Measurements from ENCODE around the gene KMT2C.
"Not testable (repeated sequence)": the region's sequence is repeated elsewhere in the genome, so short reads cannot be mapped to it uniquely, and the experiment has no call there.

Gene KMT2C

DNA sequence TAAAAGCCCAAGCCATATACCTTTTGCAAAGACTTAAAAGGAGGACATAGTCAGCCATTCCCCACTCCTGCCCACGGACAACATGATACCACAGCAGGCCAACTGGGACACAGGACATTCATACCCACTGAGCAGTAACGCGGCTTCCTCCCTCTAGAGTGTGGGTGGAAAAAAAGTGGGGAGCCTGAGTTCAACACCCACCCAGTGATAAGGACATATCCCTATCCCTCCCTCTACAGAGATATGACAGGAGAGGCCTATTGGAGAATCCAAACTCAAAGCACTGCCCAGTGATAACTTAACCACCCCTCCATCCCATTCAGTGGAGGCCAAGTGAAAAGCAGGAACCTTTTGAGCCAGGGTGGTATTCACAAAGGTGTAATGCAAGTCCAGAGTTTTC is 148.8 kb downstream of the KMT2C start:
- DNase-seq, result not testable (repeated sequence)

DNA sequence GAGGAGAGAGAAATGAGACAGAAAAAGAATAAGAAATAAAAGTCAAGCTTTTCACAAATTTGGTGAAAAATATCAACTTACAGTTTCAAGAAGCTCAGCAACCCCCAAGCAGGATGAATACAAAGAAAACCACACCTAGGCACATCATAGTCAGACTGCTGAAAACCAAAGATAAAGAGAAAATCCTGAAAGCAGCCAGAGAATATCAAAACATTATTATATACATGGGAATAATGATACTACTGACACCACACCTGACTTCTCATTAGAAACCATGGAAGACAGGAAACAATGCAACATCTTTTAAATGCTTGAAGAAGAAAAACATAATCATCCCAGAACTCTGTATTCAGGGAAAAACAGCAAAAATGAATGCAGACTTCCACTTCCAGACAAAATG is 149.6 kb downstream of the KMT2C start:
- DNase-seq, result not testable (repeated sequence)

- not testable (repeated sequence) for DNase-seq
These were observed 150.8 kb downstream of the KMT2C start for GRCh38 chr7:152284998-152285397.

- DNase-seq, result not testable (repeated sequence)
These were observed 158.1 kb downstream of the KMT2C start for GRCh38 chr7:152277687-152278086.

GRCh38 chr7:152270427-152270826 is 165.4 kb downstream of the KMT2C start:
- not testable (repeated sequence) for DNase-seq

DNA sequence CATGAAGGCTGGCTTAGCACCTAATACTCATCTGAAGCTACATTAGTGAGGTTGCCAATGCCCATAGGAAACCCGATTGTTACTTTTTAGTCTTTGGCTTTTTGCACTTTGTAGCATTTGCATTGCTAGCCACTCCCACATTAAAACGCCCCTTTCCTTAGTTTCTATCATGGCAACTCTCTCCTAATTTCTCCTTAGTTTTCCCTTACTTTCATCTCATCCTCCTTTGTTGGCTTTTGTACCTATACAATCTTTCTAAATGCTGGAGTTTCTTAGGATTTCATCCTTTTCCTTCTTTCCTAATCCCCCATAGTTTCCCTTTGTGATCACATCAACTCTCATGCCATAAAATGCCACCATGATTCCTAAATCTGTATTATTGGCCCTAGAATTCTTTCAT is 168.9 kb downstream of the KMT2C start:
- DNase-seq, result not testable (repeated sequence)

GRCh38 chr7:152264915-152265314 is 170.9 kb downstream of the KMT2C start:
- not testable (repeated sequence) for DNase-seq

DNA sequence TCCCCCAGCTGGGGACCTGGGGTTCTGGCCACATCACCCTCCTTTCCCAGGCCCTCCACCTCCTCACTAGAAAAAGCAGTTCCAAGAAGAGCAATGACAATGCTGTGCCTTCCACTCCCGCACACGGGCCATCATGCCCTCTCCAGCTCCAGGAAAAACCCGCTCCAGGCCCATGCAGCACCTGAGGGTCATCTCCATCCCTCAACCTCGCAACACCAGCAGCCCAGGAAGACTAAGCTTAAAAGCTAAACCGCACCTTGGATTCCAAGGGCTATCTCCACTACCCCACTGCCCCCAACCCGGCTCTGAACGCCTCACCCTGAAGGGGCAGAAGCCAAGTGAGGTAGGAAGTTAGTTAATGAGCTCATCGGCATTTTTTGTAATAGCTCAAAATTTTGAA is 173.7 kb downstream of the KMT2C start:
- not testable (repeated sequence) for DNase-seq

- DNase-seq, result not testable (repeated sequence)
These were observed 176.2 kb downstream of the KMT2C start for GRCh38 chr7:152259645-152260044.

- DNase-seq, result not testable (repeated sequence)
These were observed 188.0 kb downstream of the KMT2C start for GRCh38 chr7:152247851-152248250.

DNA sequence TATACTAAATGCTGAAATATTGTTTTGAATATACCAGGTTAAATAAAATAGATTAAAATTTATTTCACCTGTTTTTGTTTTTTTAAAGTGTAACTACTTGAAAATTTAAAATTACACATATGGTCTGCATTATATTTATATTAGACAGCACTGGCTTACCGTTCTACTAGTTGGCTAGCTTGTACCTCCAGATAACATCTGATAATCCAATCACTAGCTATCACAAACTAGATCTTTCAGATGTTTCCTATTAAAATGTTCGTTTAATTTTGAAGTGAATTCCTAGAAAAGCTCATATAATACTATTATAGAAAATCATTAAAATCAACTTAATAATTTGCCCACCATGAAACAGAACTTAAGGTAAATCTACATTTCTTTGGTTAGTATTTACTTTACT is 190.4 kb downstream of the KMT2C start:
- not testable (repeated sequence) for DNase-seq

GRCh38 chr7:152243464-152243863 is 192.3 kb downstream of the KMT2C start:
- DNase-seq, result not testable (repeated sequence)

GRCh38 chr7:152241301-152241700 is 194.5 kb downstream of the KMT2C start:
- DNase-seq, result not testable (repeated sequence)

DNA sequence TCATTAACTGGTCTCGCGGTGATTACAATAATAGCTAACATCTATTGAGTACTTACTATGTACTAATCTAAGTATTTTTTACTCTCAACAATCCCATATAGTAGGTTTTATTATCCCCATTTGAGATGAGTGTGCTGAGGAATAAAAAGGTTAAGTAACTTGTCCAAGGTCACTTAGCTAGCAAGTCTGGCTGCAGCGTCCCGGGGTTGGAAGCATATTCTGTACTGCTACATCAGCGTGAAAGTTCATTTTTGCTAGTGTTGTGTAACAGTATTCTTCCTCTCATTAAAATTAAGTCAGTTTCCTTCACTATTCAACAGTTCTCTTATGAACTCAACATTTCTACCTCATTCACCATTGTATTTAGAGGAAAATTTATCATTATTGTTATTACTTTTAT is 199.5 kb downstream of the KMT2C start:
- DNase-seq, result not testable (repeated sequence)

DNA sequence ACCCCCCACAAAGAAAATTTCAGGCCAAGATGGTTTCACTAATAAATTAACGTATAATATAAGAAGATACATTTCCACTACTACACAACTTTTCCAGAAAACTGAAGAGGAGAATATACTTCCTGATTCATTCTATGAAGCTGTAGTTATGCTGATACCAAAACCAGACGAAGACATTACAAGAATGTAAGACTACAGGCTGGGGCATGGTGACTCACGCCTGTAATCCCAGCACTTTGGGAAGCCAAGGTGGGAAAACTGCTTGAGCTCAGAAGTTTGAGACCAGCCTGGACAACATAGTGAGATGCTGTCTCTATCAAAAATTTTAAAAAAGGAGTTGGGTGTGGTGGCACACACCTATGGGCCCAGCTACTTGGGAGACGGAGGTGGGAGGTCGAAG is 201.4 kb downstream of the KMT2C start:
- not testable (repeated sequence) for DNase-seq

DNA sequence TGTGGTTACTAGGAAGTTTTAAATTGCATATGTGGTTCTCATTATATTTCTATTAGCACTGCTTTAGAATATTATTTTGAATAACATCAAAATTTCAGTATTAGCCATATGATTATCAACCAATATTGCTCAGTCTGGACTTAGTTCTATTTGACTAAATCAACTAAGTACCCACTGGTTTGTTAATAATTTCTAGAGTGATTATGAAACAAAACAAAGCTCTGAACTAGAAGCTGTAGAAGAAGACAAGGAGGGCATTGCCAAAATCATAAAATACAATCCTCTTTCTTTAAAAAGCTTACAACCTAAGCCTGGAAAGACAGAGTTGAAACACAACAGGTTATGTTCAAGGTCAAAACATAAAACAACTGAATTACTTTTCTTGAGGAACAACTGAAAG is 204.7 kb downstream of the KMT2C start:
- DNase-seq, result no peak

- DNase-seq, result not testable (repeated sequence)
These were observed 216.2 kb downstream of the KMT2C start for GRCh38 chr7:152219556-152219955.

- not testable (repeated sequence) for DNase-seq
These were observed 227.0 kb downstream of the KMT2C start for GRCh38 chr7:152208766-152209165.

GRCh38 chr7:152204417-152204816 is 231.4 kb downstream of the KMT2C start:
- not testable (repeated sequence) for DNase-seq

DNA sequence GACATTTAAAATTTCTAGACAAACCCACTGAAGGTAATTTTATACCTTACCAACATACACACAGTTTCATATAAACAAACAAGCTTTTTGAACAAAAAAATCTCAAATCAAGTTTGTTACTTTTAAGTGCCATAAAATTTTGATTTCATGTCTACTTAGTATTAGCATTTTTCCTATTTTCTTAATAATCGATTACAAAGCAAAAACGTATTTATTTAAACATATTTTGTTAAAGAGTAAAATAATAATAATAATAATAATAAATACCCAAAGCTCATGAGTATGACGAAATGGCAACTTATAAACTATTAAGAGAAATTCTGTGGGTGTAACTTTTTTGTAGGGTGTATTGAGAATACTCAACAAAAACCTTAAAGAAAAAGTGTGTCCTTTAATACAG is 232.7 kb downstream of the KMT2C start:
- DNase-seq, result no peak

- no peak for DNase-seq
These were observed 233.7 kb downstream of the KMT2C start for GRCh38 chr7:152202056-152202455.

- no peak for DNase-seq
These were observed 235.4 kb downstream of the KMT2C start for GRCh38 chr7:152200395-152200794.

DNA sequence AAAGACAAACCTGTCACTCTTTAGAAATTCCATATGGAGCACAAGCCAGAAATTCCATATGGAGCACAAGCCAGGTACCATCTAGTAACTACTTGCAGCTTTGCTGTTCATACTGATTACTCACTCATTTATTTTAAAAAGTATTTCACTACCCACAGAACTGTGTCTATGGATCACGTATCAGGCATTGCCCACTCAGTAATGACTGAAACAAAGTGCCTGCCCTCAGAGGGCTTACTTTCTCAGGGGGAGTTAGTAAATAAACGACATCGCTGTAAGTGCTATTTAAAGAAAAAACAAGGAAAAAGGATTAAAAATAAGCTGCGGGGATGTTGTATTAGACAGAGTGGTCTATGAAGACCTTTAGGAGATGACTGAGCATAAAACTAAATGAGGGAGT is 239.4 kb downstream of the KMT2C start:
- no peak for DNase-seq

DNA sequence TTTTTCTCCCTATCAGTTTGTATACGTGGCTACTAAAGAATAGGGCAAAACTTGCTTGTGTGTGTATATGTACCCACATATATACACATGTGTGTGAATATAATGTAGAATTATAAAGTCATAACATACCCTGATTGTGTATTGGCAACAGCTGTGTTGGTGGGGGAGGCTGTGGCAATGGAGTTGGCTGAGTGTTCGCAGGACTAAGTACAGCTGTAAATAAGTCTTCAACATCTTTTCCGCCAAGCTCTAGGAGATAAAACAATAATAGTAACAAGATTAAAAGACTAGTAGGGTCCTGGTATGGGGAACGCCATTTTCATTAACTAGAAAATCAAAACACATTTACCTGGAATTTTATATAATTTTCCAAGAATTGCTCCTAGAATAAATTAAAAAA is 241.9 kb downstream of the KMT2C start:
- no peak for DNase-seq

DNA sequence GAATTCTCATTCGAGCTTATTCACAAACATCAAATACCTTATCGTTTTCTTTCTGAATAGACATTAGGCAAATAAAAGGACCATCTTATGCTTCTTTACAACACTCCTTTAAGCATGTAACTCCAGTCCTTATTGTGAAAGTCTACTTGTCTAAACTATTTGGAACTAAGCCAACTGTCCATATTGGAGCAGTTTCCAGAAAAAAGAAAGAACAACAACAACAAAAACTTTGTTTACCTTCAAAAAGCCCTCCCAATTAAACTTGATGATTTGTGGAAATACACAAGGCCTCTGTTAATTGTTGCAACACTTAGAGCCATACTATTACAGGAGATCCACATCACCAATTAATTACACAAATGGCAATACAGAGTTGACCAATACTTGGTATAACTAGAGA is 246.7 kb downstream of the KMT2C start:
- no peak for DNase-seq

- no peak for DNase-seq
These were observed 250.2 kb downstream of the KMT2C start for GRCh38 chr7:152185558-152185957.

Data from SHP77 (cell line).